ENCODE data around the gene KCTD20.

DNA sequence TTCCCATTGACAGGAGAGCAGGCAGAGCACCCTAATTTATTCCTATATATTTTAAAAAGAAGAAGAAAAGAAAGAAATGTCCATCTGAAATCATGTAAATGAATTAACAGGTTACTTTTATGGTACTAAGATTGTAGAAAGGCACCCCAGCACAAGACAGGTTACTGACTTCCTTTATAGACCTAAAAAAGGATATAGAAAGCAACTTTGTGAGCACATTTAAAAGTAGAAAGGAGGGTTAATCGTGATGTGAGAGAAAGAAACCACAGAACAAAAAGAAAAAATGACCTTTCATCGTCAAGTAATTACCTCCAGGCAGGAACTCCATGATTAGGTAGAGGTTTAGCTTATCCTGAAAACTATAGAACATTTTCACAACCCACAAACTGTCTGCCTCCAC, 74.6 kb downstream of the KCTD20 start:
- TF ChIP-seq POLR2A (IDR thresholded peaks at IDR 0.05; ENCODE audit: low read depth, low read length) = no peak
- no peak for TF ChIP-seq TAF1 (IDR thresholded peaks at IDR 0.05; ENCODE audit: low read depth, low read length)
- TF ChIP-seq POLR2AphosphoS5 (IDR thresholded peaks at IDR 0.05; ENCODE audit: low read depth, low read length) = no peak
